Epithelial cell of umbilical artery (primary cell): ENCODE results near the gene EEIG2. TPM values are rescaled to one million over a fixed set of nuclear protein-coding genes. Genes with fewer than 3 reads are reported as not detected.

ENCODE experiments used
- total RNA-seq: library from RNA; depleted of rRNA; stranded (reverse); fragments of >200 nt; gene quantifications from 2 replicates; pipeline ENCODE4 v1.2.3, GENCODE V29; 2014

Gene EEIG2
- total RNA-seq, result 7.1 and 7.5 TPM in 2 replicates

GRCh38 chr1:108559215-108560186 is at the start of gene EEIG2:
TSS of gene EEIG2 (plus strand) at chr1:108560100. CDS start at chr1:108560429, 329 bp downstream.

Other genes with a start within 250 kb of the EEIG2 start
- not detected in 2 replicates for gene NBPF6, start 109.8 kb upstream of the EEIG2 start, total RNA-seq
- gene HENMT1, start 101.0 kb downstream of the EEIG2 start, total RNA-seq, result 2.6 and 2.9 TPM in 2 replicates
- gene PRPF38B, start 132.2 kb downstream of the EEIG2 start, total RNA-seq, result 9.1 and 15.8 TPM in 2 replicates
- not detected in 2 replicates for gene FNDC7, start 152.8 kb downstream of the EEIG2 start, total RNA-seq
- gene STXBP3, start 186.6 kb downstream of the EEIG2 start, total RNA-seq, result 62.6 and 63.7 TPM in 2 replicates